Ovary (tissue), 3 donors: ENCODE results near the gene MDFIC2.
"Not testable (repeated sequence)": the region's sequence is repeated elsewhere in the genome, so short reads cannot be mapped to it uniquely, and the experiment has no call there.

Source experiments
- CTCF ChIP-seq, 3 donors: fragments of 450-650 bp in 2 of 3; fragments of 200-600 bp in 1 of 3; IDR thresholded peaks; one replicate each; pipeline versions ENCODE4 v1.5.1 to v1.8.0; 2016 to 2022; ENCODE audit warnings: antibody characterized with exemption in 3 of 3, mild to moderate bottlenecking in 1 of 3
- POLR2A ChIP-seq: fragments of 450-650 bp; IDR thresholded peaks from one replicate; pipeline ENCODE4 v1.6.1; 2017; ENCODE audit warnings: antibody characterized with exemption, mild to moderate bottlenecking, moderate library complexity
- donor health status: DM: no; HTN: no; CAD: no.

- not testable (repeated sequence) for TF ChIP-seq CTCF (IDR thresholded peaks at IDR 0.05); POLR2A
Measured at GRCh38 chr3:70336885-70337284, 24.4 kb upstream of the MDFIC2 start.
